Fibroblast of the aortic adventitia (primary cell): ENCODE measurements around the gene DDX3X. TPM values are rescaled to one million over a fixed set of nuclear protein-coding genes. Genes with fewer than 3 reads are reported as not detected.
A peak's percentile ranks its signal among the peaks of the same experiment; 100 is the strongest.
"Not testable (repeated sequence)": the region's sequence is repeated elsewhere in the genome, so short reads cannot be mapped to it uniquely, and the experiment has no call there.

Experiments used
- DNase-seq: peaks from one replicate; pipeline ENCODE4 v3.0.0-alpha.2; 2010; ENCODE audit warnings: low read depth
- H3K4me3 ChIP-seq: 2 replicates; pipeline ENCODE4 v1.5.1; 2011; ENCODE audit warnings: low read depth, mild to moderate bottlenecking, control low read depth, low read length, moderate library complexity
- total RNA-seq: library from RNA; depleted of rRNA; stranded (reverse); fragments of >200 nt; gene quantifications from 2 replicates; pipeline ENCODE4 v1.2.3, GENCODE V29; 2012; ENCODE audit warnings: low replicate concordance
- TF ChIP-seq, protein P1 (sequence below): IDR thresholded peaks from 2 replicates; pipeline ENCODE4 v1.5.1; 2011; ENCODE audit warnings: mild to moderate bottlenecking, low read length, control low read depth, inconsistent platforms; ENCODE audit not compliant: insufficient read depth

The DDX3X gene
- total RNA-seq, 1 donor = 209 TPM

DNA sequence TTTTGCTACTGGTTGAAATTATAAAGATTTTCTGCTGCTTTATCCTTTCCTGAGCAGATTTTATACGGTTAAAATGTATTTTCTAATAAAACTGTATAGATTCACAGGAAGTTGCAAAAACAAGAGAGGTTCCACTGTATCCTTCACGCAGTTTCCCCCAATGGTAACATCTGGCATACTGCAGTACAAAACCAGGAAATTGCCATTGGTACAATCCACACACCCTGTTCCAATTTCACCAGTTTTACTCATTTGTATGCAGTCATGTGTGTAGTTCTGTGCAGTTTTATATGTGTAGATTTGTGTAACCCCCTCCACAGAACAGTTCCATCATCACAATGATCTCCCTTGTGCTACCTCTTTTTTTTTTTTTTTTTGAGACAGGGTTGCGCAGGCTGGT, 20.0 kb downstream of the DDX3X start:
- TF ChIP-seq, protein P1, sequence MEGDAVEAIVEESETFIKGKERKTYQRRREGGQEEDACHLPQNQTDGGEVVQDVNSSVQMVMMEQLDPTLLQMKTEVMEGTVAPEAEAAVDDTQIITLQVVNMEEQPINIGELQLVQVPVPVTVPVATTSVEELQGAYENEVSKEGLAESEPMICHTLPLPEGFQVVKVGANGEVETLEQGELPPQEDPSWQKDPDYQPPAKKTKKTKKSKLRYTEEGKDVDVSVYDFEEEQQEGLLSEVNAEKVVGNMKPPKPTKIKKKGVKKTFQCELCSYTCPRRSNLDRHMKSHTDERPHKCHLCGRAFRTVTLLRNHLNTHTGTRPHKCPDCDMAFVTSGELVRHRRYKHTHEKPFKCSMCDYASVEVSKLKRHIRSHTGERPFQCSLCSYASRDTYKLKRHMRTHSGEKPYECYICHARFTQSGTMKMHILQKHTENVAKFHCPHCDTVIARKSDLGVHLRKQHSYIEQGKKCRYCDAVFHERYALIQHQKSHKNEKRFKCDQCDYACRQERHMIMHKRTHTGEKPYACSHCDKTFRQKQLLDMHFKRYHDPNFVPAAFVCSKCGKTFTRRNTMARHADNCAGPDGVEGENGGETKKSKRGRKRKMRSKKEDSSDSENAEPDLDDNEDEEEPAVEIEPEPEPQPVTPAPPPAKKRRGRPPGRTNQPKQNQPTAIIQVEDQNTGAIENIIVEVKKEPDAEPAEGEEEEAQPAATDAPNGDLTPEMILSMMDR = no peak
- H3K4me3 ChIP-seq = no peak overlapping the region
- DNase-seq = no peak

DNA sequence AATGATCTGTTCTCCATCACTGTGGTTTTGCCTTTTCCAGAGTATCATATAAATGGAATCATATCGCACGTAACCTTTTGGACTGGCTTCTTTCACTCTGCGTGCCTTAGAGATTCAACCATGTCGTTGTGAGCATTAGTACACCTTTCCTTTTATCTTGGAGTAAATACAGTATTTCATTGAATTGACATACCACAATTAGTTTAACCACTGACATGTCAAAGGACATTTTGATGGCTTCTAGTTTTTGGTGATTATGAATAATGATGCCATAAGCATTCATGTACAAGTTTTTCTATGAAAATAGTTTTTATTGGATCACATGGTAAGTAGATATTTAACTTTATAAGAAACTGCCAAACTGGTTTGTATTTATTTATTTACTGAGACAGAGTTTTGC, 35.2 kb downstream of the DDX3X start:
- TF ChIP-seq, protein P1 = no peak

DNA sequence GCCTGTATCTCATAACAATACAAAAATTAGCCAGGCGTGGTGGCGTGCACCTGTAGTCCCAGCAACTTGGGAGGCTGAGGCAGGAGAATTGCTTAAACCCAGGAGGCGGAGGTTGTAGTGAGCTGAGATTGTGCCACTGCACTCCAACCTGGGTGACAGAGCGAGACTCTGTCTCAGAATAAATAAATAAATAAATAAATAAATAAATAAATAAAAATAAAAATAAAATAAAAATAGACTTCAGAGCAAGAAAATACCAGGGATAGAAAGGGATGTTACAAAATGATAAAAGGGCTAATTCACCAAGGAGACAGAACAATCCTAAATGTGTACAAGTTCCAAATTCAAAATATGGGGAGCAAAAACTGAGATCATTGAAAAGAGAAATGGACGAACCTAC, 37.6 kb downstream of the DDX3X start:
- H3K4me3 ChIP-seq, DNase-seq: not testable (repeated sequence)

More for the DNA sequence above, 35.2 kb downstream of the DDX3X start:
- no peak overlapping the region for H3K4me3 ChIP-seq
- DNase-seq = no peak

DNA sequence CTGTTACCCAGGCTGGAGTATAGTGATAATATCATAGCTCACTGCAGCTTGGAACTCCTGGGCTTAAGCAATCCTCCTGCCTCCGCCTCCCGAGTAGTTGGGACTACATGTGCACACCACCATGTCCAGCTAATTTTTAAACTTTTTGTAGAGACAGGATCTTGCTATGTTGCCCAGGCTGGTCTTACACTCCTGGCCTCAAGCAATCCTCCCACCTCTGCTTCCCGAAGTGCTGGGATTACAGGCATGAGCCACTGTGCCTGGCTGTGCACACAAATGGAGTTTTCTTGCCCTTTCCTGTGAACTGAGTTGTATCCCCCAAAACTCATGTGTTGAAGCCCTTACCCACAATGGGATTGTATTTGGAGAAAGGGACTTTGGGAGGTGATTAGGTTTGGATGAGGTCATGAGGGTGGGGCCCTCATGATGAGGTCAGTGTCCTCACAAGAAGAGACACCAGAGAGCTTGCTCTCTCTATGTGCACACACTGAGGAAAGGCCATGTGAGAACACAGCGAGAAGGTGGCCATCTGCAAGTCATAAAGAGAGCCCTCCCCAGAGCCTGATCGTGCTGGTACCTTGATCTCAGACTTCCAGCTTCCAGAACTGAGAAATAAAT, 40.1 kb downstream of the DDX3X start:
- no peak for DNase-seq
- no peak overlapping the region for H3K4me3 ChIP-seq
- TF ChIP-seq, protein P1 = no peak

DNA sequence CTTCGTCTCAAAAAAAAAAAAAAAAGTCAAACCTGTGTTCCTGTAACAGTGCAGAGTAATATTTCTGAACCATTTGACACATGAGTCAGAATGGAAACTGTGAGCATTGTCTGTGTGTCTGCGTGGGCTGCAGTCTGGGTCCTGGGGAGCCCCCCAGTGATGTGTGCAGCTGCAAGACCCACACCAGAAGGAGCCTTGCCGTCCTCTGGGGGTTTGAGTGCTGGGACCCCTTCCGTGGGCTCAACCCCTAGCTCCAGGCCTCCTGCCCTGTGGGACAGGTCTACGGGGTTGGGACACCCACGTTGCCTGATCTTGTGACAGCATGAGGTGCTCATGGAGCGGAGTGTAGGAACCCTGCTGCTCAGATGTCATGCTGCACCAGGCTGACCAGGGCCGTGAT, 43.7 kb downstream of the DDX3X start:
- TF ChIP-seq, protein P1 = no peak
- H3K4me3 ChIP-seq = no peak overlapping the region
- no peak for DNase-seq

DNA sequence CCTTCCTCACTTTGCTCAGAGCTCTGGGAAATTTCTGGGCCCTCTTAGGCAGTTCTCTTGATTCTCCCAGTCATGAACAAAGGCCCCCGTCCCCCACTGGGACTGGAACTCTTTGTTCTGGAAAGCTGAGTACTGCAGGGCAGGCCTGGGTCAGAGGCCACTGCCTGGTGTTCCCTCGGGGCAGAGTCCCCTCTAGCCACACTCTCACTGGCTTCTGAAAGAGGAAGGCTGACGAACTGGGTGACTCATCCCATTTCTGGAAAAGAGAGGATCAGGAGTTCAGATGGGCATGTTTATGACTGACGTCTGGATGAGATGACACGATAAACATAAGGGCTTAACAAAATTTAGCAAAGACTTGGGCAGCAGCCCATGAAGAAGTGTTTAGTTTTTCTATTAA, 47.7 kb downstream of the DDX3X start:
- TF ChIP-seq, protein P1 = no peak

DNA sequence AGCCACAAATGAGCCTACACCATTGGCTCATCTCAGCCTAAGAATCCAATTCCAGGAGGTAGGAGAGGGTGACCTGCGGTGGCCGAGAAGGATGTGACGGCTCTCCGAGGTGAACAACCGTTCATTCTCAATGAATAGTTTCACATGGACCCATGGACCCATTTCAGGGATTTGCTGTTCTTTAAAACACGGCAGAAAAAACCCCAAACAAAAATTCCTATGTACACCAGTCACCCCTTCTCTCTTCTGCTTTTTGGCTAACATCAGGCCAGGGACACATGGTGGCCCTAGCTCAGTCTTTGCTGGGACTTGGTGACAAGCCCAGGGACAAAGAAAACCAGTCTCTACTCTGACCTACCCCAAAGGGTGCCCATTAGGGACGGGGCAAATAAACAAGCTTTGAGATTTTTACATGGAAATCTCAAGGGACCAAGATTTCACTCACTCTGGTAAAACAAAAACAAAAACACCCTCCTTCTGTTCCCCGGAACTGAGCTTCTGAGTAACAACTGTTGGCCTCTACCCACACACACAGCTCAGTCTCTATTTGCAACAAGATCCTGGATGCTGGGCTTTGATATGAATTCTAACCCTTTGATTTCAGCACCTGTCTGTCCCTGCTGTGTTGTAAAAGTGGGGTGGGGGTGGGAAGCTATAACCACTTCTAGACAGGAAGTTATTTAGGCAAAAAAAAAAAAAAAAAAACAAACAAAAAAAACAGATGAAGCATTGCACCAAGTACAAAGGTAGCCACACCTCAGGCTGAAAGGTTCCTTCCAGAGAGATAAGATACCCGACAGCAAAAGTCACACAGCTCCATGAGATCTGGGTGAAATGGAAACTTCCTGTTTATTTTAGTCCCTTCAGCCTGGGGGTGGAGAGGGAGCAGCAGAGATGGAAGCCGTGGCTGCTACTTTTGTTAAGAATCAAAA, 49.0 kb downstream of the DDX3X start:
- DNase-seq = peak; percentile 40
- H3K4me3 ChIP-seq = no peak overlapping the region
- TF ChIP-seq, protein P1 = no peak

More for the DNA sequence above, 47.7 kb downstream of the DDX3X start:
- peak; percentile 44 for DNase-seq
- H3K4me3 ChIP-seq = no peak overlapping the region
